GM21737 (cell line): ENCODE measurements around the gene MYO7A.

Experiments
- ATAC-seq: cut with Tn5 transposase; IDR thresholded peaks from one replicate; pipeline ENCODE4 v1.9.1; 2021; ENCODE audit warnings: mild to moderate bottlenecking, moderate library complexity; ENCODE audit not compliant: unreplicated experiment

MYO7A gene

GRCh38 chr11:77262803-77263202, 134.8 kb downstream of the MYO7A start:
- no peak for ATAC-seq
